ENCODE measurements around the gene ANKRD10.

Gene ANKRD10

GRCh38 chr13:110835721-110836604, 78.9 kb downstream of the ANKRD10 start:
- in situ Hi-C loops (cut with MboI; ENCODE audit: low sequenced_read_pairs): no loop called here

GRCh38 chr13:110834572-110834971, 80.3 kb downstream of the ANKRD10 start:
- in situ Hi-C loops (cut with MboI; ENCODE audit: low sequenced_read_pairs): no loop called here

- in situ Hi-C loops (cut with MboI; ENCODE audit: low sequenced_read_pairs): no loop called here
Observed at GRCh38 chr13:110832531-110832930, 82.3 kb downstream of the ANKRD10 start.

- in situ Hi-C loops (cut with MboI; ENCODE audit: low sequenced_read_pairs): no loop called here
Observed at GRCh38 chr13:110832205-110832479, 82.7 kb downstream of the ANKRD10 start.

- in situ Hi-C loops (cut with MboI; ENCODE audit: low sequenced_read_pairs): no loop called here
Observed at GRCh38 chr13:110831437-110832204, 83.2 kb downstream of the ANKRD10 start.

- in situ Hi-C loops (cut with MboI; ENCODE audit: low sequenced_read_pairs): no loop called here
Observed at GRCh38 chr13:110830800-110831371, 84.0 kb downstream of the ANKRD10 start.

GRCh38 chr13:110830331-110830730, 84.5 kb downstream of the ANKRD10 start:
- in situ Hi-C loops (cut with MboI; ENCODE audit: low sequenced_read_pairs): no loop called here

- in situ Hi-C loops (cut with MboI; ENCODE audit: low sequenced_read_pairs): no loop called here
Observed at GRCh38 chr13:110829486-110829885, 85.4 kb downstream of the ANKRD10 start.

GRCh38 chr13:110828705-110829104, 86.2 kb downstream of the ANKRD10 start:
- in situ Hi-C loops (cut with MboI; ENCODE audit: low sequenced_read_pairs): no loop called here
